Measurements from ENCODE around the gene SLC43A1.

Gene SLC43A1

DNA sequence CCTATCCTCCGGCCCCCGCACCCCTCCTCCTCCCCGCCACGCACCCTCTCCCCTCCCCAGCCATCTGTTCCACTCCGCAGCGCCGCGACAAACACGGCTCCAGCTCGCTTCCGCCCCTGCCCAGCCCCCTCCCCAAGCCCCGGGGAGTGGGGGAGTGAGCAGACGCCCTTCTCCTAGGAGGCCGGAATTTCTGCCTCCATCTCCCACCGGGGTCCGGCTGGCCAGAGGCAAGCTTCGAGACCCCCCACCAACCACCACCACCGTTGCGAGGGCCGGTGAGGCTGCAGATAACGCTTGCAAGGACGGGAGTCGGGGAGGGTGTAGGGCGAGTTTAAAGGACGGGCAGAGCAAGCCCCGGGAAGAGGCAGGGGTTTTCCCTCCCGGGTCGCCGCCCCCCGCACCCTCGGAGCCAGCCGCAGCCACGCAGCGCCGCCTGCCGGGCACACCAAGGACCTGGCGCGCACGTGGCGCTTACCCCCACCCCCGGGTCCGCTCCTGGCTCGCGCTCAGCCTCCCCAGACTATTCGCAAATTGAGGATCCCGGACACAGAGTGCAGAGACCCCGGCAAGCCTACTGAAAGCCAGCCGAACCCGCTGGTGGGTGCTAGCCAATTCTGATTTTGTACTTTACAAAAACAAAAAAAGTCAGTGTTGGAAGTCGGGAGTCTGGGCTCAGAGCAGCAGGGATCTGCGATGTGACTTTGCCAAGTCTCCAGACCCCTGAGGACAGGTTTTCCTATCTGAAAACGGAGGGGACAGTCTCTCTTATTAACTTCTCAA is 32.5 kb downstream of the SLC43A1 start:
- no peak overlapping the region for H3K27ac ChIP-seq
- peak overlapping the region; percentile 59 for H2AFZ ChIP-seq (ENCODE audit: low read depth)
- peaks cover 6% of the 10 kb centered on the region for H3K4me1 ChIP-seq (ENCODE audit: low read depth, poor library complexity, severe bottlenecking)
- no peaks in the 10 kb centered on the region for H3K27me3 ChIP-seq (ENCODE audit: insufficient read depth, low read depth)
- no peaks in the 10 kb centered on the region for H4K20me1 ChIP-seq (ENCODE audit: insufficient read depth)
- no peak overlapping the region; the same call in 1 of the 2 replicates for H3K9ac ChIP-seq
- H3K4me2 ChIP-seq = peak overlapping the region; percentile 67
- peak; percentile 60 for TF ChIP-seq CTCF (conservative IDR thresholded peaks at IDR 0.05; ENCODE audit: low read depth, low read length)
- no peak overlapping the region for H3K4me3 ChIP-seq (IDR thresholded peaks at IDR 0.05; ENCODE audit: insufficient read depth, low read depth, low read length)
- H3K79me2 ChIP-seq (ENCODE audit: insufficient read depth, low read depth) = no peaks in the 10 kb centered on the region
- H3K36me3 ChIP-seq (ENCODE audit: insufficient read depth) = no peaks in the 10 kb centered on the region

GRCh38 chr11:57481915-57482781 is 33.4 kb downstream of the SLC43A1 start:
- H4K20me1 ChIP-seq (ENCODE audit: insufficient read depth) = no peaks in the 10 kb centered on the region
- no peak overlapping the region for H3K9ac ChIP-seq
- H3K27ac ChIP-seq = no peak overlapping the region
- no peaks in the 10 kb centered on the region for H3K36me3 ChIP-seq (ENCODE audit: insufficient read depth)
- peaks cover 12% of the 10 kb centered on the region for H3K4me1 ChIP-seq (ENCODE audit: low read depth, poor library complexity, severe bottlenecking)
- H2AFZ ChIP-seq (ENCODE audit: low read depth) = no peak overlapping the region
- no peak overlapping the region for H3K4me3 ChIP-seq (IDR thresholded peaks at IDR 0.05; ENCODE audit: insufficient read depth, low read depth, low read length)
- H3K79me2 ChIP-seq (ENCODE audit: insufficient read depth, low read depth) = no peaks in the 10 kb centered on the region
- no peaks in the 10 kb centered on the region for H3K27me3 ChIP-seq (ENCODE audit: insufficient read depth, low read depth)
- no peak for TF ChIP-seq CTCF (conservative IDR thresholded peaks at IDR 0.05; ENCODE audit: low read depth, low read length)
- no peak overlapping the region for H3K4me2 ChIP-seq

DNA sequence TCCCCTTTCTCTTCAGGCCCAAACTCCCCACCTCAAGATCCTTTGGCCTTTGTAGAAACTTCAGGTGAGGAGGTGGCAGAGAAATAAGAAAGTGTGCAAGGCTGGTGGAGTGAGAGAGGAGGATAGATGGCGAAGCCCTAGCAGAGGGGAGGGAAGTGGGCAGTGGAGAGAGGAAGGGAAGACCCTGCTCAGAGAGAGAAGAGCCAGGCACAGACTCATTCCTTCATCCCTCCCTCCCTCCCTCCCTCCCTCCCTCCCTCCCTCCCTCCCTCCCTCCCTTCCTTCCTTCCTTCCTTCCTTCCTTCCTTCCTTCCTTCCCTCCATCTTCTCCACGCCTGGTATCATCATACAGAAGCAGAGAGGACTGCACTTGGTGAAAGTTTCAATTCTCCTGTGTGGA is 34.2 kb downstream of the SLC43A1 start:
- Histone ChIP-seq H3K4me1 (ENCODE audit: low read depth, poor library complexity, severe bottlenecking) (peaks cover 15% of the 10 kb centered on the region), H3K36me3 (ENCODE audit: insufficient read depth) (no peaks in the 10 kb centered on the region), H3K4me2 (no peak overlapping the region), H3K27me3 (ENCODE audit: insufficient read depth, low read depth) (no peaks in the 10 kb centered on the region), H3K4me3 (IDR thresholded peaks at IDR 0.05; ENCODE audit: insufficient read depth, low read depth, low read length) (no peak overlapping the region), H3K27ac (no peak overlapping the region), H3K79me2 (ENCODE audit: insufficient read depth, low read depth) (no peaks in the 10 kb centered on the region), H4K20me1 (ENCODE audit: insufficient read depth) (no peaks in the 10 kb centered on the region), H3K9ac (no peak overlapping the region), H2AFZ (ENCODE audit: low read depth) (no peak overlapping the region)
- no peak for TF ChIP-seq CTCF (conservative IDR thresholded peaks at IDR 0.05; ENCODE audit: low read depth, low read length)

- no peak overlapping the region for H3K9ac ChIP-seq
- peaks cover 18% of the 10 kb centered on the region for H3K4me1 ChIP-seq (ENCODE audit: low read depth, poor library complexity, severe bottlenecking)
- H3K4me3 ChIP-seq (IDR thresholded peaks at IDR 0.05; ENCODE audit: insufficient read depth, low read depth, low read length) = no peak overlapping the region
- H2AFZ ChIP-seq (ENCODE audit: low read depth) = no peak overlapping the region
- H3K36me3 ChIP-seq (ENCODE audit: insufficient read depth) = no peaks in the 10 kb centered on the region
- H3K27me3 ChIP-seq (ENCODE audit: insufficient read depth, low read depth) = no peaks in the 10 kb centered on the region
- peaks cover under 1% of the 10 kb centered on the region; the same call in 1 of the 2 replicates for H3K79me2 ChIP-seq (ENCODE audit: insufficient read depth, low read depth)
- peak; percentile 73 for TF ChIP-seq CTCF (conservative IDR thresholded peaks at IDR 0.05; ENCODE audit: low read depth, low read length)
- no peak overlapping the region for H3K4me2 ChIP-seq
- H4K20me1 ChIP-seq (ENCODE audit: insufficient read depth) = no peaks in the 10 kb centered on the region
- no peak overlapping the region for H3K27ac ChIP-seq
Measured at GRCh38 chr11:57480409-57481137, 34.9 kb downstream of the SLC43A1 start.
